AG10803 (cell line): Measurements from ENCODE around the gene PRDM16.

Source experiments
- DNase-seq: peaks from one replicate; pipeline ENCODE4 v3.0.0; 2010; ENCODE audit warnings: low read depth
- H3K4me3 ChIP-seq: 2 replicates; pipeline ENCODE4 v1.5.1; 2011; ENCODE audit warnings: mild to moderate bottlenecking, low read length, control low read depth
- CTCF ChIP-seq: conservative IDR thresholded peaks from 2 replicates; pipeline ENCODE4 v1.5.1; 2011; ENCODE audit warnings: mild to moderate bottlenecking, low read length, control low read depth, inconsistent platforms

Gene PRDM16

GRCh38 chr1:3473381-3473844 is 404.4 kb downstream of the PRDM16 start:
- TF ChIP-seq CTCF = no peak
- peak; percentile 93 for DNase-seq
- no peak overlapping the region for H3K4me3 ChIP-seq

- H3K4me3 ChIP-seq = no peak overlapping the region
- no peak for TF ChIP-seq CTCF
- no peak for DNase-seq
Observed at GRCh38 chr1:3474016-3474415, 405.0 kb downstream of the PRDM16 start.

GRCh38 chr1:3474421-3474820 is 405.4 kb downstream of the PRDM16 start:
- DNase-seq = no peak
- no peak for TF ChIP-seq CTCF
- no peak overlapping the region for H3K4me3 ChIP-seq

GRCh38 chr1:3475839-3476573 is 407.0 kb downstream of the PRDM16 start:
- TF ChIP-seq CTCF = no peak
- DNase-seq = no peak
- no peak overlapping the region for H3K4me3 ChIP-seq

GRCh38 chr1:3476666-3477065 is 407.7 kb downstream of the PRDM16 start:
- H3K4me3 ChIP-seq = no peak overlapping the region
- DNase-seq = no peak
- TF ChIP-seq CTCF = no peak

- H3K4me3 ChIP-seq = no peak overlapping the region
- TF ChIP-seq CTCF = no peak
- DNase-seq = no peak
Observed at GRCh38 chr1:3477241-3477995, 408.4 kb downstream of the PRDM16 start.

GRCh38 chr1:3478187-3478586 is 409.2 kb downstream of the PRDM16 start:
- DNase-seq = no peak
- no peak for TF ChIP-seq CTCF

More at GRCh38 chr1:3478187-3478586, 409.2 kb downstream of the PRDM16 start:
- H3K4me3 ChIP-seq = no peak overlapping the region
